GM19240 (cell line): ENCODE measurements around the gene S100P.
"Not testable (repeated sequence)": the region's sequence is repeated elsewhere in the genome, so short reads cannot be mapped to it uniquely, and the experiment has no call there.

Experiments used
- DNase-seq: peaks from one replicate; pipeline ENCODE4 v3.0.0; 2011; ENCODE audit warnings: low spot score; ENCODE audit not compliant: insufficient read length

The S100P gene

GRCh38 chr4:6720202-6720699, 26.6 kb downstream of the S100P start:
- DNase-seq: peak; percentile 87

- DNase-seq: no peak
Observed at GRCh38 chr4:6721121-6721520, 27.4 kb downstream of the S100P start.

- DNase-seq: no peak
Observed at GRCh38 chr4:6722891-6723290, 29.2 kb downstream of the S100P start.

GRCh38 chr4:6723851-6724250, 30.2 kb downstream of the S100P start:
- no peak for DNase-seq

GRCh38 chr4:6724421-6725111, 30.9 kb downstream of the S100P start:
- DNase-seq: no peak

- DNase-seq: not testable (repeated sequence)
Observed at GRCh38 chr4:6725427-6725961, 31.8 kb downstream of the S100P start.

- no peak for DNase-seq
Observed at GRCh38 chr4:6727081-6727942, 33.6 kb downstream of the S100P start.

- DNase-seq: no peak
Observed at GRCh38 chr4:6727943-6728250, 34.2 kb downstream of the S100P start.

GRCh38 chr4:6728320-6729029, 34.8 kb downstream of the S100P start:
- no peak for DNase-seq

- no peak for DNase-seq
Observed at GRCh38 chr4:6730603-6731317, 37.1 kb downstream of the S100P start.

GRCh38 chr4:6731318-6731675, 37.6 kb downstream of the S100P start:
- DNase-seq: no peak

- no peak for DNase-seq
Observed at GRCh38 chr4:6731780-6732179, 38.1 kb downstream of the S100P start.

- DNase-seq: no peak
Observed at GRCh38 chr4:6732441-6733357, 39.0 kb downstream of the S100P start.

GRCh38 chr4:6733358-6734164, 39.9 kb downstream of the S100P start:
- no peak for DNase-seq

GRCh38 chr4:6734165-6734786, 40.6 kb downstream of the S100P start:
- DNase-seq: no peak

- DNase-seq: no peak
Observed at GRCh38 chr4:6739920-6740319, 46.2 kb downstream of the S100P start.

- DNase-seq: no peak
Observed at GRCh38 chr4:6740347-6740746, 46.7 kb downstream of the S100P start.

- no peak for DNase-seq
Observed at GRCh38 chr4:6742507-6742906, 48.8 kb downstream of the S100P start.

- DNase-seq: no peak
Observed at GRCh38 chr4:6742989-6743388, 49.3 kb downstream of the S100P start.
